ENCODE results near the gene FSTL4. TPM values are rescaled to one million over a fixed set of nuclear protein-coding genes. Genes with fewer than 3 reads are reported as not detected.

Gene FSTL4
- total RNA-seq, 1 donor from 2014 or later: not detected

DNA sequence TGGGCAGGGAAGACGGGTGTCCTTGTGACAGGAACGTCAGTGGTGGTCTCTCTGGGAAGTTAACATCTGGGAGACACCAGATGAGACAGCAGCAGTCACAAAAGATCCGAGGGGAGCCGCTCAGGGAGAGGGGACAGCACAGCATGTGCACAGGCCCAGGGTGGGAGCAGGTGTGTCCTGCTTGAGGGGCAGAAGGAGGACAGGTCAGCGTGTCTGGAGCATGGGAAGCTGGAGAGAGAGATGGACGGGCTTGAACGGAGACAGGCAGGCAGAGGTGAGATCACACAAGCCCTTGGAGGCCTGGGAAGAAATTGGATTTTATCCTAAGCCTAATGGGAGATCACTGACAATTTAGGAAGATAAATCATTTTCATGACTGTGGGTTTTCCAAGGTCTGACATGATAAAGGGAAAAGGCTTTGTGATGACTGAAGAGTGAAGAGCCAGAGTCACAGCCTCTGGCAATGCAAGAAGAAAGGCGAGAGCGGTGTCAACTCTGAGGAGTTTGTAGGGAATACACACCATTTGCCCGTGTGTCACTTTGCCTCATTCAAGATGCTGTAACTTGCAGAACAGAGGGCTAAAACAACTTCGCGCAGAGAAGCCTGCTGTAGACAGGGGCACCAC is 88.3 kb downstream of the FSTL4 start:
- DNase-seq (ENCODE audit: low spot score): no peak
- intact Hi-C loops (cut with DNase I): no loop called here

DNA sequence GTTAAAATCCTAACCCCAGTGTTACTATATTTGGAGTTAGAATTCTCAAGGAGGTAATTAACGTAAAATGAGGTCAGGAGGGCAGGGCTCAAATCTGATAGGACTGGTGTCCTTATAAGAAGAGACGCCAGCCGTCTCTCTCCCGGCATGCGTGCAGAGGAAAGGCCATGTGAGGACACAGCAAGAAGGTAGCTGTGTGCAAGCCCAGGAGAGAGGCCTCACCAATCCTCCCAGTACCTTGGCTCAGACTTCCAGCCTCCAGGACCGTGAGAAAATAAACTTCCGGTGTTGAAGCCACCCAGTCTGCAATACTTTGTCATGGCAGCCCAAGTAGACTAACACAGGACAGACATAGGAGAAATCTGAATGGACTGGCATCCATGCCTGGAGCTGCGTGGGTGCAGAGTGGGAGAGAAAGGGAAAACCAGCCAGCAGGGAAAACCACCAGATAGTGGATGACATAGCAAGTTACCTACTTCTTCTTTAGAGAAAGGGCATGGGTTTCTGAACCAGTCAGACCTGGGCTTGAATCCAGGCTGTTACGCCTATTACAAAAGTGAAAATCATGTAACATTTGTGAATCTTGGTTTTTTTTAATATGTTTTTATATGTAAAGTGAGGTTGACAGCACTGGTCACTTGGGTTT is 89.2 kb downstream of the FSTL4 start:
- intact Hi-C loops (cut with DNase I): no loop called here

DNA sequence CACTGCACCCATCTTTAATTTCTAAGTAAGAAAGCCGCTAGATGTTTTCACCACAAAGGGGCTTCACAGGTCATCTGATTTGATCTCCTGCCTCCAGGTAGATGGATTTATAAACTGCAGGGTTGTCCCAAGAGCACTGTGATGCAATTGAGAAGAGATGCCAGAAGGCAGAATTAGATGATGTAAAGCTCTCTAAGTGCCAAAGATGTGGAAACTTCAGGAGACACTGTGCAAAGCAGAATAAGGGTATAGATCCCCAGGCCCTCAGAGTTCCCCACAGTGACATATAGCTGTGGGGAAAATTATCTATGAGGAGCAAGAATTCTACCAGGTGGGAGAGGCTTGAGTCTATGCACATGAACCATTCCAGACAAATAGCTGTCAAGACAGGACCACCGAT is 90.5 kb downstream of the FSTL4 start:
- intact Hi-C loops (cut with DNase I): no loop called here
- no peak for DNase-seq (ENCODE audit: low spot score)

More for the DNA sequence above, 89.2 kb downstream of the FSTL4 start:
- DNase-seq (ENCODE audit: low spot score): no peak

DNA sequence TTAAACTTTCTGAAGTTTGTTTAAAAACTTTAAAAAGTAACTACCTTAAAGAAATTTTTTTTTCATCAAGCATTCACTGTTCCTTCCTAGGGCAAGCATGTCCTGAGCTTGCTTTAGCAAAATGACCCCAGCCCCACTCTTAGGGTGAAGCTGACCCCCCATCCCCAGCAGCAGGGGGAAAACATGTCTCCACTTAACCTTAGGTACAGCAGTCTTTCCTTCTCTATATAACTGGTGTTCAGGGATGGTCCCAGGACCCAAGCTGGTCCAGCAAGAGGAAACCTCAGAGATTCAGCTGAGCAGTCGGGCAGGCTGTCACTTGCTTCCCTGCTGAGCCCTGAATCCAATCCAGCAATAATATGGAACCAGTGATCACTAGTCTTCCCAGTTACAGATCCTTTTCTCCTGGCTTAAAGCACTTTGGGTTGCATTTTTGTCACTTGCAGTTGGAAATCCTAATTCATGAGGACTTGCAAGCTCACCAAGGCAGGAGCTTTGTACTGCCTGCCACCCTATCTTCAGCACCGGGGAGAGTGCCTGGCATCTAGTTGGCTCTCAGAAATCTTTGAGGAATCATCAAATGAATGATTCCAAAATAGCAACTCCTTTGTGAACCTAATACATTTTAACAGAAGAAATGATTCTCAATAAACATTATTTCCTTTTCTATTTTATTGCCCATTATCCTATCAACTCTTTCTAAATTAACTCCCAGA is 91.2 kb downstream of the FSTL4 start:
- intact Hi-C loops (cut with DNase I): no loop called here

DNA sequence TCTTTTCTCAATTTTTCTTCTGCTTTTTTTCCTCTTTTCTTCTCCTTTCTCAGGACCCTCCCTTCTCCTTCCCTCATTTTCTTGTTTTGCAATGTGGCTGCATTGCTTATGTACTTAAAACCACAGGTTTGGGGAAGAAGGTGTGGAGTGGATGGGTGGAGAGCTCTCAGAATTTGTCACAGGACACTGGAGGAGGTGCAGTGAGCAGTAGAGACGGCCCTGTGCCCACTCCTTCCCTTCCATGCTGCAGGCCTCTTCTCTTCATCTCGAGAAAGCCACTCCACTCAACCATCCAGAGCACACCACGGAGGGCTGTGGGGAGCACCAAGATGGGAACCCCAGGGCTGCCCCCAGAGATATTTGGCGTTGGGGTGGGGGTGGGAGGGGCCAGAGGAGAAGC is 92.3 kb downstream of the FSTL4 start:
- intact Hi-C loops (cut with DNase I): no loop called here
- DNase-seq (ENCODE audit: low spot score): no peak

More for the DNA sequence above, 91.2 kb downstream of the FSTL4 start:
- no peak for DNase-seq (ENCODE audit: low spot score)

DNA sequence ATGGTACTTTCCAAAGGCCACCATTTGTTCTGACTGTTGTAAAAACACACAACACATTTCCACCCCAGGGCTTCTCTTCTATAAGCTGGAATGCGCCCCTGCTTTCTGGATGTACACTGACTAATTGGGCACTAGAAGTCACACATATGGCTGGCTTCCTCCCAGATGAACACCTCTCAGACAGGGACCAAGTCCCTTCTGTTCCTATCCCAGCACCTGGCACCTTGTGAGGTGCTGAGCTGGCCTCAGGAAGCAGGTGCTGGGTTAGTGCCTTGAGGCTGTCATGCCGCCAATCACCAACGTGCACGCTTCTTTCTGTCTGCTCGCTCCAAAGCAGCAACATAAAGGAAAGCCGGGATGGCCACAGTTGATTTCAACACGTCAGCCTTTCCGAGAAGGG is 93.2 kb downstream of the FSTL4 start:
- no peak for DNase-seq (ENCODE audit: low spot score)
- intact Hi-C loops (cut with DNase I): no loop called here

DNA sequence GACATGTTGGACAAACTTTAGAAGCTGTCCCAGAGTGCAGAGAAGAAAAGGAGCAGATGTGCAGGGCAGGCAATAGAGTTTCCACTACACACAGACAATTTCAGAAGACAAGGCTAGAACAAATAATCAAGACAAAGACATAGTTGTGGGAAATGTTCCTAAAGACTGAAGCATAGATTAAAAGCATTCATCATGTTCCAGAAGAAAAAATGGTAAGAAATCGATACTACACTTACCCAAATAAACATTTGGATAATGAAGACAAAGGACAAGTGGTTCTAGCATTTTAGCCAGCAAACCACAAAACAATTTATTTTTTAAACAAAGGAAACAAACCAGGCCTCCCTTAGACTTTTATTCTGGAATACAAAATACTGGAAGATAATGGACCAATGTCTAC is 97.9 kb downstream of the FSTL4 start:
- intact Hi-C loops (cut with DNase I): no loop called here
- DNase-seq (ENCODE audit: low spot score): no peak

DNA sequence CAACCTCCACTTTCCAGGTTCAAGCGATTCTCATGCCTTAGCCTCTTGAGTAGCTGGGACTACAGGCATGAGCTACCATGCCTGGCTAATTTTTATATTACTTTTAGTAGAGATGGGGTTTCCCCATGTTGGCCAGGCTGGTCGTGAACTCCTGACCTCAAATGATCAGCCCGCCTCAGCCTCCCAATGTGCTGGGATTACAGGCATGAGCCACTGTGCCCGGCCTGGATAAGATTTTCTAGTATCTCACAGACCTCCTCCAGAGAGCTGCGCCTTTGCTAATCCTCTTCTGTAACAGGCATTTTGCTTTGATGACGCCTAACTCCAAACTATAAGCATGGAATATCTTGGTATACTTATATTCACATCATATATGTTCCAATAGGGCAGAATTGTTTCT is 99.4 kb downstream of the FSTL4 start:
- intact Hi-C loops (cut with DNase I): no loop called here
- DNase-seq (ENCODE audit: low spot score): no peak

DNA sequence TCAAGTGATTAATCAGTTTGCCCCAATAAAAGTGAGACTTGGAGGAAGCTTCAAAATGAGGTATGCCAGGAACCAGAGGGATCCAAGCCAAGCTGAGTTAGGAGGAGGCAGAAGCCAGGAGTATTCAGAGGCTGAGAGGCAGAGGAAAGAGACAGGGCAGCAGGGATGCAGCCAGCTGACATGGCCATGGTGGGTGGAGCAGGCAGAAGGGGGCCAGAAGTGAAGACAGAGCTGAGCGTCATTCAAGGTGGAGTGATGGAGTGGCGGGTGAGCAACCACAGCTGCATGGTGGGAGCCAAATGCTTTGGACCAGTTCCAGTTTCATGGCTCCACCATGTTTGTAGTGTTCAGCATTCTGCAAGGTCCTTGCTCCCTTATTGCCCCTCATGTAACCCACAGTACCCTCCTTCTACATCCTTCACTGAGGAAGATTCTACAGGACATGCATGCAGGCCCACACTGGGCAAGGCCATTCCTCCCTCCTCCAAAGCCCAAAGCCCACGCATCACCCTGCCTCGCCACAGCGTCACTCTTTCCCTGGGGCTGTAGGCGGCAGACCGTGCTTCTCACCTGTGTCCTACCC is 100.6 kb downstream of the FSTL4 start:
- no peak for DNase-seq (ENCODE audit: low spot score)
- intact Hi-C loops (cut with DNase I): no loop called here

DNA sequence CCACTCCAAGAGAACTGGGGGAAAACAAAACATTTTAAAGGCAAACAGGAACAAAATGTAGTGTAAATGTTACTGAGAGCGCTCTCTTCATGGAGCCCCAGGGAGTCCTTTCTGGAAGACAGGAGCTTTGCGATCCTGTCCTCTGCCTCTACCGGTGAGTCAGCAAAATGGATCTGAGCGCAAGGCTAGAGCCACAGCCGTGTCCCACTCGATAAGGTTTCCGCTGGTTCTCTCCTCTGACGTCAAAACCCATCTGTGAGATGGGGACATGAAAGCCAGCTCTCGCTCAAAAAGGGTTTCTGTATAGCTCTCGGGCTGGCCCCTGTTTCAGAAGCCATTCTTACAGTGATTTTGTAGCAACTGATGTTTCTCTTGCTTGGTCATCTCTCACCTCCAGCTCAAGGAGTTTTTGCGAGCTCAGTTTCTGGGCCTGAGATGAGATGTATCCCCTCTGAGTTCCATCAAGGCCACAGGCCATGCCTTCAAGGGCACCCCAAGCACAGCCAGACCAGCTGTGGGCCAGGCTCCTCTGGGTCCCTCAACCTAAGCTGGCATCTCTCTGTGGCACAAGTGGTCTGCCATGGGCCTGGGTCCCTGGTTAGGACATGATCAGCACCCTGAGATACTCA is 101.6 kb downstream of the FSTL4 start:
- no peak for DNase-seq (ENCODE audit: low spot score)
- intact Hi-C loops (cut with DNase I): no loop called here

DNA sequence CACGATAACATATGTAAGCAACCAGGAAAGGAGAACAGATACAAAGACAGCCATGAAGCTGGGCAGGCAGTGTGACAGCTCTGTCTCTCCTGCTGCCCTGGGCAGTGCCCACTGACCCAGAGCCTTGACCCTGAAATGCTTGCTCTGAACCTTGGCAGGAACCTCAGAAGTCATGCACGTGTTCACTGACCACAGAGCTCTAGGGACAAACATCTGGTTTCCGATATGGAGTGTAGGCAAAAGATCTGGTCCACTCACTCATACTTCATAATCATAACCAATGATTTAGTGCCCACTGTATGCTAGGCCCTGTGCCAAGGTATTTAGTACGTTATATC is 102.6 kb downstream of the FSTL4 start:
- no peak for DNase-seq (ENCODE audit: low spot score)
- intact Hi-C loops (cut with DNase I): no loop called here

DNA sequence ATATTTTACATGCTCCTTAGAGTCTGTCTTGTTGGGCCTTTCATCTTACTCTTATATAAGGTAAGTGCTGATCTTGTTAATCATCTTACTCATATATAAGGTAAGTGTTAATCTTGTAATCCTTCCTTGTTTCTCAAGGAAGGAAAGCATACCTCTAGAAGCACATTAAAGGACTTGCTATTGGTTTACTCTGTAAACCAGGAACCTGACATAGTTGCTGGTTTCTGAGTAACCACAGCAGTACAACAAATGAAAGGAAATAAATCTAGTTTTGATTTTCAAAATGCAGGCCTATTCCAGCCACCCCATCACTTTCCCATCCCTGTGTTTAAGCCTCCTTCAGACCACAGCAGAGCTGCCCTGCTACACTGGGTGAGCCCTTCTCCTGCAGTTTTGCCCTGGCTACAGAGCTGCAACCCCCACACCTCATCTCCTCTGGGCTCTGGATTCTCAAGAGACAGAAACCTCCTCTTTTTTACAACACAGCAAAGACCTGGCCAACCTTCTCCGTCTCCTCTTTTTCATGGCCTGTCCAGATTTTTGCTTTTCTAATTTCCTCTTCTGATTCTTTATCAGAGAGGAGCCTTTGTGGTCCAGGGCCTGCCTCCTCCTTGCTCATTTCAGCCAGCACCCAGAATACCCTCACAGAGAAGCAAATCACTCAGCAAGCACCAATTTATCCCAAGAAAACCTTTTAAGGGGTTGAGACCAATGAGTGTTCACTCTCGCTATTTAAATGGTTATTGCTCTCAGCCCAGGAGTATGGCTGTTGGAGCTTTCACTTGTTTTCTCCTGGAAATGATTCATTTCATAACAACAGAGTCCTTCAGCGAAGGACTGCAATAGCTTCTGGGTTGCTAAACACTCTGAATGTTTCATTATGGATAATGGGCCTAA is 103.2 kb downstream of the FSTL4 start:
- no peak for DNase-seq (ENCODE audit: low spot score)
- intact Hi-C loops (cut with DNase I): no loop called here

DNA sequence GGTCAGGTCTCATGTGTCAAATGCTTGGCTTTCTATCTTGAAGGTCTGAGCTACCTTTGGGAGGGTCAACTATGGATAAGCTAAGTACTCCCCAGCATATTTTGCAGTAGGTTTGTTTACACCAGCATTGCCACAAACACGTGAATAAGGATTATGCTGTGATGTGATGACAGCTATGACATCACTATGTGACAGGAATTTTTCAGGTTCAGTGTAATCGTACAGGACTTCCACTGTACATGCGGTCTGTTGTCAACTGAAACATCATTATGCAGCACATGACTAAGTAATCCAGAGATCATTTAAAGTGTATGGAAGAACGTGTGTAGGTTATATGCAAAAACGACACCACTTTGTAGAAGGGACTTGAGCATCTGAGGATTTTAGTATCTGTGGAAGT is 104.0 kb downstream of the FSTL4 start:
- intact Hi-C loops (cut with DNase I): no loop called here
- no peak for DNase-seq (ENCODE audit: low spot score)

DNA sequence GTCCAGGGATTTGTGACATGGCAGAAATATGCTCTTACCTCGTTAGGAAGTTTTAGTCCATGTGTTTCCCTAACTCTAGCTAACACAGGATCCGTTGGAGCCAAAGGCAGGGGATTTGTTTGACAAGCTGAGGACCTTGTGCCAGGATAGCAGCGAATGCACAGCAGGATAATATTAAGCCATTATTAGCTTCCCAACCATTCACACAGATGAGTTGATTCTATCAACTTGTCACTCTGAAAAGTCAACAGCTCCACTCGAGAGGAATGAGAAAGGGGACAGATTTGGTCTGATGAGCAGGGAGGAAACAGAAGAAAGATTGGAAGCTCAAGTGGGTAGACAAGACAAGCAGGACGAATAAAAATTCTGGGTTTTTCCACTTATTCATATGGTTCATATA is 106.2 kb downstream of the FSTL4 start:
- DNase-seq (ENCODE audit: low spot score): no peak
- intact Hi-C loops (cut with DNase I): no loop called here

DNA sequence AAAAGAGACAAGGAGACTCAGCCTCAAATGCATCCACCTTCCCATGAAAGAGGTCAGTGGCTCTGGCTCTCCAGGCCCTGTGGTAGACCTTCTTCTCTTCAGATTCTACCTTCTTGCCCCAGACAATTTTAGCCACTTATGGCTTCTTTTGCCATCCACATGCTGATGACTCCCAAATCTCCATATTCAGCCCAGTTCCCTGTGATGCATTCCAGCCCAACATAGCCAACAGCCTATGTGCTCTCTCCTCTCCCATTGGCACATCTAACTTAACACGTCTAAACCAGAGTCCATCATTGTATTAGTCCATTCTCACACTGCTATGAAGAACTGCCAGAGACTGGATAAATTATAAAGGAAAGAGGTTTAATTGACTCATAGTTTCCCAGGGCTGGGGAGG is 108.8 kb downstream of the FSTL4 start:
- intact Hi-C loops (cut with DNase I): no loop called here
- no peak for DNase-seq (ENCODE audit: low spot score)

DNA sequence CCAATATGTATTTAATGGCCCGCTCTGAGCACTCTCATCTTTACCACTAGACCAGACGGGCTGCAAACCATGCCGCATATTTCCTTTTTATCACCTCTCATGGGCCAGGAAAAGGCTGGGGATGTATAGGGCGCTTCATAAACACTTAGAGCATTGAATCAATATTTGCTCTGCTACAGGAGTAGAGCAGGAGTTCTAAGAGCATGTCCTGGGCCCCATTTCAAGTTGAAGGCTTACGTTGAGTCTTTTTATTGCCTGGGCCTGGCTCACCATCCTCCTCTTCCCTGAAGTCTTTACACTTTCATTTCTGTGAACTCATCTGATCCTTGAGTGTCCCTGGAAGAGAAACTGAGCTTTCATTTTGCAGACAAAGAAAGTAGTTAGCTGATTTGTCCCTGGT is 112.4 kb downstream of the FSTL4 start:
- DNase-seq (ENCODE audit: low spot score): no peak

DNA sequence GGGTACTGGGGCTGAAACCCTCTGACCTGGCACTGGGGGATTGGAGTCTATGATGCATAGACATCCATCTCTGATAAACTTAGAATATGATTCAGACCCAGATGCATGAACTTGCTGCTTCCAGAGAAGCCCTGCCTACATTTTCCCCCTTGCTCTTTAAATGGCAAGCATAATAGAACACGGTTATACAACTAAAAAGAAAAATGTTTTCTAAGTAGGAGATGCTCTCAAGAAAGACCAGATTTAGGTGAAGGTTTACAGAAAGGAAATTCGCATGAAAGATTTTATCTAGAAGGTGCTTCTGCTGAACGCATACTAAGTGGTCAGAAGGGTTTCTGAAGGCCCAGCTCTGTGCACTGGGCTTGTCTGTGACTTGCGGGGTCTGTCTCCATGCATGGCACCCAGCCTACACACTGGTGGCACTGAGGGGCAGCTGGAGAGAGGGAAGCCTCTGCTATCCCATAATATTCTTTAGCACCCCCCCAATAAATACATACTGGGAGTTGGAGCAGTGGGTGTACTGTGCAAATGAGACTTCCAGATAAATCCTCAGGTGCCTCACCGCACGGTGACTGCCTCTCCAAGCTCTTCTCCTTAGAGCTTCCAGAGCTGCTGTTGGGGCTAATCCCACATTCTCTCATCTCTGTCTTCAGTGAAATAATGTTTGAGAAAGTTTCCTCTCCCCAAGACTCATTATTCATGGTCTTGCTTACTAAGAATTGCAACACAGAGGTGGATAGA is 114.6 kb downstream of the FSTL4 start:
- intact Hi-C loops (cut with DNase I): no loop called here
- no peak for DNase-seq (ENCODE audit: low spot score)

More for the DNA sequence above, 112.4 kb downstream of the FSTL4 start:
- intact Hi-C loops (cut with DNase I): no loop called here

DNA sequence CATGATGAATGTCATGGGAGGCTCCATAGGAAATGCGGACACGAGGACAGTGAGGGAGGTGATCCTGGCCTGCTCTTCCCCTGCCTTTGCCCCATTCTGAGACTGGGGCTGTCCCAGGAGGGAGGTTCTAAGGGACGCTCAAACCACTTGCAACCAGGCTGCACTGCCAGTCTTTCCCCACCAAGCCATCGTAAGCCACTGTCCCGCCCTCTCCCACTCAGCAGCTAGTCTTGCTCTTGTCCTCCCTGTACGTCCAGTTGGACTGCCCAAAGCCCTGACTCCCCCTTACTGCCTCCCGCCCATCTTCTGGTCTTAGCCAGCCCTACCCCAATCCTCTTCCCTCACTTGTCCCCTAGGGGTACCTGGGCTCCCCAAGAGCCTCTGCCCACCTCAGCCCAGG is 115.7 kb downstream of the FSTL4 start:
- no peak for DNase-seq (ENCODE audit: low spot score)
- intact Hi-C loops (cut with DNase I): no loop called here

DNA sequence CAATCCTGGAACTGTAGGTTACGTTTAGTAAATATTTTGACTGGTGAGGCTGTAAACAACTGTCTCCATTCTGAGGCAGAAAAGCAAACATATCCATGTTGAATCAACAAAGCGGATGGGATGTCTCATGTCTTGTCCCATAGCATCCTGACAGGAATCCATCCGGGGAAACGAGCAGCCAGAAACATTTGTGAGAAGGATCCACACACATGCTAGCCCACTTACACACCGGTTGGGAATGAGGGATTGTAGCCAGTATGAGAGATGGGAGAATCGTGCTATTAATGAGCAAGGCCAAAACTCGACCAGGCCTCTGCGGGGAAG is 117.5 kb downstream of the FSTL4 start:
- intact Hi-C loops (cut with DNase I): no loop called here
- no peak for DNase-seq (ENCODE audit: low spot score)

All from cardiac septum (tissue), 1 donor.